ENCODE results near the gene ZNF730. TPM values are rescaled to one million over a fixed set of nuclear protein-coding genes. Genes with fewer than 3 reads are reported as not detected.
"Not testable (repeated sequence)": the region's sequence is repeated elsewhere in the genome, so short reads cannot be mapped to it uniquely, and the experiment has no call there.

Gene ZNF730
- polyA plus RNA-seq, 1 experiment, result 0.27 TPM

DNA sequence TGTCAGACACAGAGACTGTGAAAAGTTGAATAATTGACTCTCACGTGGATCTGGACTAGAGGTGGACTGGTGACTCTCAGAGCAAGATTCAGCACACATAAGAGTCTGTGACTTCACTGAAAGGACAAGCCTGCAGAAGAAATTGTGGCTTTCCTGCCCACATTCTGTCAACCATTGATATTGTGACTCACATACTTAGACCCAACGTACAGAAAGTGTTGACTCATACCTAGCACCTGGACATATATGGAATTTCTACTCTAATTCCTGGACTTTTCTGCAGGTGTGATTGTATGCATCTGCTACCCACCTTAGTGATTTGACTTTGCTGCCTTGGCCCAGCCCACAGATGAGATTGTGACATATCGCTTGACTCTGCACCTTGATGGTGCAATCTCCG lies 15.6 kb upstream of the ZNF730 start:
- ChIA-PET CTCF (no interaction called here), POLR2A (no interaction called here)
- H3K4me3 ChIP-seq (ENCODE audit: low read depth, low read length), result no peak overlapping the region
- peaks cover 1% of the 10 kb centered on the region; the same call in 1 of the 2 replicates for H3K36me3 ChIP-seq (ENCODE audit: control insufficient read depth, insufficient read depth, low read length)
- no peaks in the 10 kb centered on the region for H3K27me3 ChIP-seq (ENCODE audit: control insufficient read depth, insufficient read depth, low read length)
- TF ChIP-seq, protein P1, sequence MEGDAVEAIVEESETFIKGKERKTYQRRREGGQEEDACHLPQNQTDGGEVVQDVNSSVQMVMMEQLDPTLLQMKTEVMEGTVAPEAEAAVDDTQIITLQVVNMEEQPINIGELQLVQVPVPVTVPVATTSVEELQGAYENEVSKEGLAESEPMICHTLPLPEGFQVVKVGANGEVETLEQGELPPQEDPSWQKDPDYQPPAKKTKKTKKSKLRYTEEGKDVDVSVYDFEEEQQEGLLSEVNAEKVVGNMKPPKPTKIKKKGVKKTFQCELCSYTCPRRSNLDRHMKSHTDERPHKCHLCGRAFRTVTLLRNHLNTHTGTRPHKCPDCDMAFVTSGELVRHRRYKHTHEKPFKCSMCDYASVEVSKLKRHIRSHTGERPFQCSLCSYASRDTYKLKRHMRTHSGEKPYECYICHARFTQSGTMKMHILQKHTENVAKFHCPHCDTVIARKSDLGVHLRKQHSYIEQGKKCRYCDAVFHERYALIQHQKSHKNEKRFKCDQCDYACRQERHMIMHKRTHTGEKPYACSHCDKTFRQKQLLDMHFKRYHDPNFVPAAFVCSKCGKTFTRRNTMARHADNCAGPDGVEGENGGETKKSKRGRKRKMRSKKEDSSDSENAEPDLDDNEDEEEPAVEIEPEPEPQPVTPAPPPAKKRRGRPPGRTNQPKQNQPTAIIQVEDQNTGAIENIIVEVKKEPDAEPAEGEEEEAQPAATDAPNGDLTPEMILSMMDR (IDR thresholded peaks at IDR 0.05; ENCODE audit: insufficient read depth, low read depth, low read length), result no peak
- no peak for DNase-seq (ENCODE audit: low read depth)

DNA sequence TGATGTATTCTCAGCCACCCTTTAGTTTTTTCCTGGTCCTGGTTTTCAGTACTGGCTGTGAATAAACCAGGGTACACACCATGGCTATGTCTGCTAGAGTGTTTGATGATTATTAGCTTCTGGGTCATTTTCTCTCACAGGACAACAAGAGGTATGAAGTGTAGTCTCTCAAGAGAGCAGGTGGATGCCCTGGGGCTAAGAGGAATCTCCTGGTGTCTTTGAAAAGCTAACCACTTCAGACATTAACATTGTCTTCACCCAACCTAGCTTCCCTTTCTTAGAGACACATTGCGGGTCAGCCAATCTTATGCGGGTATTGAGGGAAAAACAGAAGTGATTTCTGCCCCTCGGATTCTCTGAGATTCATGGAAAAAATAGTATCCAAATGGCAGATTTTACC lies 1.6 kb downstream of the ZNF730 start:
- POLR2A ChIA-PET, result no interaction called here
- TF ChIP-seq, protein P1 (IDR thresholded peaks at IDR 0.05; ENCODE audit: insufficient read depth, low read depth, low read length), result no peak

DNA sequence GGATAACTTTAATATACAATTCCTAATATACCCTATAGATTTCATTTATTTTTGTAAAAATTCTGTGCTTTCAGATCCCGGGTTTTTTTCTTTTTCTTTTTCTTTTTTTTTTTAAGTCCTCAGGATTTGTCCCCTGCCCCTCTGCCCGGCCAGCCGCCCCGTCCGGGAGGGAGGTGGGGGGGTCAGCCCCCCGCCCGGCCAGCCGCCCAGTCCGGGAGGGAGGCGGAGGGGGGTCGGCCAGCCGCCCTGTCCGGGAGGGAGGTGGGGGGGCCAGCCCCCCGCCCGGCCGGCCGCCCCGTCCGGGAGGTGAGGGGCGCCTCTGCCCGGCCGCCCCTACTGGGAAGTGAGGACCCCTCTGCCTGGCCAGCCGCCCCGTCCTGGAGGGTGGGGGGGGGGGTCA lies 17.4 kb downstream of the ZNF730 start:
- H3K36me3 ChIP-seq (ENCODE audit: control insufficient read depth, insufficient read depth, low read length); H3K4me3 ChIP-seq (ENCODE audit: low read depth, low read length); CTCF ChIA-PET; DNase-seq (ENCODE audit: low read depth); POLR2A ChIA-PET; H3K27me3 ChIP-seq (ENCODE audit: control insufficient read depth, insufficient read depth, low read length): not testable (repeated sequence)

More for the DNA sequence above, 1.6 kb downstream of the ZNF730 start:
- Histone ChIP-seq H3K4me3 (ENCODE audit: low read depth, low read length) (no peak overlapping the region), H3K36me3 (ENCODE audit: control insufficient read depth, insufficient read depth, low read length) (no peaks in the 10 kb centered on the region), H3K27me3 (ENCODE audit: control insufficient read depth, insufficient read depth, low read length) (no peaks in the 10 kb centered on the region)
- no peak for DNase-seq (ENCODE audit: low read depth)
- CTCF ChIA-PET, result no interaction called here

DNA sequence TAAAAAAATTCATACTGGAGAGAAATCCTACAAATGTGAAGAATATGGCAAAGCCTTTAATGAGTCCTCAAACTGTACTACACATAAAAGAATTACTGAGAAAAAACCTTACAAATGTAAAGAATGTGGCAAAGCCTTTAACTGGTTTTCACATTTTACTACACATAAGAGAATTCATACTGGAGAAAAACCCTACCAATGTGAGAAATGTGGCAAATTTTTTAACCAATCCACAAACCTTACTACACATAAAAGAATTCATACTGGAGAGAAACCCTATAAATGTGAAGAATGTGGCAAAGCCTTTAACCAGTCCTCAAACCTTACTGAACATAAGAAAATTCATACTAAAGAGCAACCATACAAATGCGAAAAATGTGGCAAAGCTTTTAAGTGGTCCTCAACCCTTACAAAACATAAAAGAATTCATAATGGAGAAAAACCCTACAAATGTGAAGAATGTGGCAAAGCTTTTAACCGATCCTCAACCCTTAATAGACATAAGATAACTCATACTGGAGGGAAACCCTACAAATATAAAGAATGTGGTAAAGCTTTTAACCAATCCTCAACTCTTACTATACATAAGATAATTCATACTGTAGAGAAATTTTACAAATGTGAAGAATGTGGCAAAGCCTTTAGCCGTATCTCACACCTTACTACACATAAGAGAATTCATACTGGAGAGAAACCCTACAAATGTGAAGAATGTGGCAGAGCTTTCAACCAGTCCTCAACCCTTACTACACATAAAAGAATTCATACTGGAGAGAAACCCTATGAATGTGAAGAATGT lies 29.0 kb downstream of the ZNF730 start:
- Histone ChIP-seq H3K4me3 (ENCODE audit: low read depth, low read length) (no peak overlapping the region), H3K36me3 (ENCODE audit: control insufficient read depth, insufficient read depth, low read length) (no peaks in the 10 kb centered on the region), H3K27me3 (ENCODE audit: control insufficient read depth, insufficient read depth, low read length) (no peaks in the 10 kb centered on the region)
- CTCF ChIA-PET, result no interaction called here
- TF ChIP-seq, protein P1 (IDR thresholded peaks at IDR 0.05; ENCODE audit: insufficient read depth, low read depth, low read length), result no peak
- no peak for DNase-seq (ENCODE audit: low read depth)
- POLR2A ChIA-PET, result no interaction called here

DNA sequence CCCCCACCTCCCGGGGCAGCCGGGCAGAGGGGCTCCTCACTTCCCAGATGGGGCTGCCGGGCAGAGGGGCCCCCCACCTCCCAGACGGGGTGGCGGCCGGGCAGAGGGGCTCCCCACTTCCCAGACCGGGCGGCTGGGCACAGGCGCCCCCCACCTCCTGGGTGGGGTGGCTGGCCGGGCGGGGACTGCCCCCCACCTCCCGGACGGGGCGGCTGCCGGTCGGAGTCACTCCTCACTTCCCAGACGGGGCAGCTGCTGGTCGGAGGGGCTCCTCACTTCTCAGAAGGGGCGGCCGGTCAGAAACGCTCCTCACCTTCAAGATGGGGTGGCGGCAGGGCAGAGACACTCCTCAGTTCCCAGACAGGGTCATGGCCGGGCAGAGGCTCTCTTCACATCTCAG lies 43.9 kb downstream of the ZNF730 start:
- no peaks in the 10 kb centered on the region for H3K27me3 ChIP-seq (ENCODE audit: control insufficient read depth, insufficient read depth, low read length)
- no peak overlapping the region for H3K4me3 ChIP-seq (ENCODE audit: low read depth, low read length)
- CTCF ChIA-PET, result no interaction called here
- TF ChIP-seq, protein P1 (IDR thresholded peaks at IDR 0.05; ENCODE audit: insufficient read depth, low read depth, low read length), result no peak
- DNase-seq (ENCODE audit: low read depth), result no peak
- no peaks in the 10 kb centered on the region for H3K36me3 ChIP-seq (ENCODE audit: control insufficient read depth, insufficient read depth, low read length)
- POLR2A ChIA-PET, result no interaction called here

DNA sequence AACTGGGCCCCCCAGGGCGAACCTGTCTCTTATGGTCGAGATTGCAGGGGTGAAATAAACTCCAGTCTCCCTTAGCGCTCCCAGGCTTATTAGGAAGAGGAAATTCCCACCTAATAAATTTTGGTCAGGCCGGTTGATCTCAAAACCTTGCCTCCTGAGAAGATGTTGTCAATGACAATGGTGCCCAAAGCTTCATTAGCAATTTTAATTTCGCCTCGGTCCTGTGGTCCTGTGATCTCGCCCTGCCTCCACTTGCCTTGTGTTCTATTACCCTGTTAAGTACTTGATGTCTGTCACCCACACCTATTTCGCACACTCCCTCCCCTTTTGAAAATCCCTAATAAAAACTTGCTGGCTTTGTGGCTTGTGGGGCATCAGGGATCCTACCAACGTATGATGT lies 51.5 kb downstream of the ZNF730 start:
- DNase-seq (ENCODE audit: low read depth), result not testable (repeated sequence)

More for the DNA sequence above, 51.5 kb downstream of the ZNF730 start:
- H3K4me3 ChIP-seq (ENCODE audit: low read depth, low read length); H3K27me3 ChIP-seq (ENCODE audit: control insufficient read depth, insufficient read depth, low read length); POLR2A ChIA-PET; CTCF ChIA-PET; H3K36me3 ChIP-seq (ENCODE audit: control insufficient read depth, insufficient read depth, low read length): not testable (repeated sequence)
